Cerebellar nuclear complex (tissue), 1 donor: Measurements from ENCODE around the gene TECR.
"Not testable (repeated sequence)": the region's sequence is repeated elsewhere in the genome, so short reads cannot be mapped to it uniquely, and the experiment has no call there.

Experiments used
- DNase-seq, 2 experiments: peaks; one replicate each; lab custom pipeline; 2025; lab: John Stamatoyannopoulos, UW

The TECR gene

GRCh38 chr19:14529254-14530004, at the start of gene TECR:
Gene TECR, plus strand, starts transcription at chr19:14529594. Its CDS starts 103 bp downstream, at chr19:14529697.
- peak; percentile 99 to 100 for DNase-seq

- no peak for DNase-seq
These were observed 49.3 kb upstream of the TECR start for GRCh38 chr19:14479975-14480699.

- no peak for DNase-seq
These were observed 48.7 kb upstream of the TECR start for GRCh38 chr19:14480700-14481079.

- DNase-seq = no peak
These were observed 47.0 kb upstream of the TECR start for GRCh38 chr19:14482172-14482941.

- no peak for DNase-seq
These were observed 41.8 kb upstream of the TECR start for GRCh38 chr19:14487370-14488125.

- no peak for DNase-seq
These were observed 36.5 kb upstream of the TECR start for GRCh38 chr19:14492756-14493337.

GRCh38 chr19:14494411-14494810, 35.0 kb upstream of the TECR start:
- DNase-seq = no peak

GRCh38 chr19:14494910-14495671, 34.3 kb upstream of the TECR start:
- DNase-seq = no peak

- DNase-seq = no peak
These were observed 33.7 kb upstream of the TECR start for GRCh38 chr19:14495672-14496028.

- peak; percentile 80 to 89 for DNase-seq
These were observed 33.2 kb upstream of the TECR start, which contains the start of gene GIPC1 for GRCh38 chr19:14496029-14496833. Gene GIPC1, minus strand, starts transcription at chr19:14496127. Its CDS starts 13,151 bp downstream, at chr19:14482976.

GRCh38 chr19:14496834-14497227, 32.6 kb upstream of the TECR start:
- DNase-seq = no peak

- no peak for DNase-seq
These were observed 32.0 kb upstream of the TECR start for GRCh38 chr19:14497228-14497921.

GRCh38 chr19:14502334-14503092, 26.9 kb upstream of the TECR start:
- no peak for DNase-seq

- DNase-seq = no peak
These were observed 26.1 kb upstream of the TECR start for GRCh38 chr19:14503285-14503684.

GRCh38 chr19:14504575-14504974, 24.8 kb upstream of the TECR start:
- not testable (repeated sequence) for DNase-seq

GRCh38 chr19:14505488-14506239, 23.7 kb upstream of the TECR start:
- no peak for DNase-seq

- DNase-seq = no peak
These were observed 21.5 kb upstream of the TECR start for GRCh38 chr19:14507704-14508542.
